GM11168 (cell line): ENCODE measurements around the gene JPH2.

Experiments used
- in situ Hi-C: fragments of 300-500 bp; cut with MboI; formaldehyde crosslinking; loops from one replicate; pipeline ENCODE4 v1.12.0; 2022; ENCODE audit warnings: low sequenced_read_pairs; ENCODE audit not compliant: unreplicated experiment

JPH2 gene

DNA sequence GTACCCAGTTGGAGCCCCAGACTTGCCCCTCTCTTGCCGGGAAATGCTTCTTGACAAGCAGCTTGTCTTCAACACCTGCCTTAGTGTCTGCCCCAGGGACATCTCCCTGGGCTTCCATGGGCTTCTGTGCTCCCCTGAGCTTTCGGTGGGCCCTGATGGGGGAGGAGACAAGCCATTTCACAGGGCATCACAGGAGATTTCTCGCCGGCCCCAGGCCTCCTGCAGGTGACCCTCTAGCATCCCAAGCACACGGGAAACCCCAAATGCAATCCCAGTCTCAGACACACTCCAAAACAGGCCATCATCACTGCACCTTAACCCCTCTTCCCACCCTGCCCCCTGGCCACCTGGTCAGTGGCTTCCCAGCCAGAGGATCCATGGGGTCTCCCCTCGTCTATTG is 74.5 kb downstream of the JPH2 start:
- in situ Hi-C loops, result loop anchor here (5.0 kb wide), 1 partner anchor 75 kb away; the partner anchor contains the start of gene JPH2

DNA sequence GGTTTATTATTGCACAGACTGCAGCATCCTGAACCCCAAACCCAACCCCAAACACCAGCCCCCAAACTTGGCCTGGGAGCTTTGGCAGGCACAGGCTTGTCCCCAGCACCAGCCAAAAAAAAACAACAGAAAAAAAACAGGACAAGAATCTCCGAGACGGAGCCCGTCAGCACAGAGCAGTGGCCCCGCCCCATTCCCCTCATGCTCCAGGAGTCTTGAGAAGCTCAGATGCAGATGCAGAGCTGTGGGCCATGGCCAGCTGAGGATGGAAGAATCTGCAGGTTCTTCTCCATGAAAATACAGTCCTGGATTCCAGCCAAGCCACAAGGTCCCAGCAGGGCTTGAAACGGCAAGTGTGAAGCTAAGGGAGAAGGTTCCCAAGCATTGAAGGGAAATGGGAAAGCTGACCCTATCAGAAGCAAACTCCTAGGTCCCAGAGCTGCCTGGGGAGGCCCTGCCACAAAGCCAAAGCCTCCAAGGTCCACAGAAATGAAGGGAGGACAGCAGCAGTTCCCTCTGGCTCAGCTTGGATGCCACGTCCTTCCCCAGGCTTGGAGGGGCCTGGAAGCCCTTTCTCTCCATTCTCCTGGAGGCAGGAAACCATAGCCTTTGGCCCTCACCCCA is 75.2 kb downstream of the JPH2 start:
- in situ Hi-C loops, result loop anchor here (5.0 kb wide), 1 partner anchor 75 kb away; the partner anchor contains the start of gene JPH2

DNA sequence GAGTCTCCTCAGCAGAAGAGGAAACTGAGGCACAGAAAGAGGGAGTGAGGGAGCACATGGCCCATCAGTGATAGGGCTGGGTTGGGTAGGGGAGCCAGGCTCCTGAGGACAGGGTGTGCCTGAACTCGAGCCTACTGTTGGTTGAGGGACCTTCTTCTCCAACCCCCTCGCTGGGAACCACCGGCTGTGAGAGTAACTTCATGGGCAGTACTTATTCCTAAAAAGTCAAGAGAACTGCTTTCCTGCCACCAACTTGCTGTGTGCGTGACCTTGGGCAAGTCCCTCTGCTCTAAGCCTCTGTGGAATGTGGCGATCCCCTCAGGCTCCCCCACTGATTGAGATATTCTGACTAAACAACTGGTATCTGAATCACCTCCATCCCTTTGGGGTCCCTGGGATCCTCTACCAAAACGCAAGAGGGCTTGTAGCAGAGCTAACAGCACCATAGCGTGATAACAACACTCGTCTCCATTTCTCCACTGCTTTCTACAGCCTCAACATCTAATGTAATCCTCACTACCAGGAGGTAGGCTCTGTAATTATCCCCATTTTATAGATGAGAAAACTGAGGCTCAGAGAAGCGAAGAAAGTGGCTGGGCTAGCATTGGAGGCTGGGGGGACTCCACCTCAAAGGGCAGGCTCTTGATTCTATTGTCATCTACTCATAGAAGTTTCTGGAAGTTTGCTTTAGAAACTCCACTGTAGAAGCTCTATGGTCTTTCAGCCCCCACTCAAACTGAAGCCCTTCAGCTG is 76.0 kb downstream of the JPH2 start:
- in situ Hi-C loops, result loop anchor here (5.0 kb wide), 1 partner anchor 76 kb away; the partner anchor contains the start of gene JPH2

DNA sequence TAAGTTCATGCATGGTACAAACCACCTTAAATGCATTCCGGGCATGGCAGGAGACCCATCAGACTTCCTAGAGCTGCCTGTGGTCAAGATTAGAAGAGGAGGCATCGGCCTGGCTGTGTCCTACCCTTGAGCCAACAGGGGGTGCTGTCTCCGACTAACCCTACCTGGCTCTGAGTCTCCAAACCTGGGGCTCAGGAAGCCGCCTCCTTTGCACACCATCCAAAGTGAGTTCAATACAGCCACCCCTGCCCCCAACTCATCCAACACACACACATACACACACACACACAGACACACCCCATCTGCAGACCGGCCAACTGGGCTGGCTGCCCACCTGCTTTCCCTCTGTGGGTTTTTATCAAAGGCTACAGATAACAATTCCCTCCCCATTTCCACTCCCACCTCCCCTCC is 77.0 kb downstream of the JPH2 start:
- in situ Hi-C loops, result loop anchor here (5.0 kb wide), 2 partner anchors 32 to 77 kb away; partner anchors contain the start of gene JPH2

DNA sequence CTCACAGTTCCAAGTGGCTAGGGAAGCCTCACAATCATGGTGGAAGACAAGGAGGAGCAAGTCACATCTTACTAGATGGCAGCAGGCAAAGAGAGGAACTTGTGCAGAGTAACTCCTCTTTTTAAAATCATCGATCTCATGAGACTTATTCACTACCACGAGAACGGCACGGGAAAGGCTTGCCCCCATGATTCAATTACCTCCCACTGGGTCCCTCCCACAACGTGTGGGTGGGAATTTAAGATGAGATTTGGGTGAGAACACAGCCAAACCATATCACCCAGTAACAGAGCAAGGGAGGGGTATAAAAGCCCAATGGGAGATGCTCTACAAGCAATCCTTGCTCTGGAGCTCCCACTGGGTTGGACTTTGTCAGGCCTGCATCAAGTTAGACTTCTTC is 80.4 kb downstream of the JPH2 start:
- in situ Hi-C loops, result loop anchor here (5.0 kb wide), 1 partner anchor 36 kb away; no protein-coding TSS in a partner anchor

DNA sequence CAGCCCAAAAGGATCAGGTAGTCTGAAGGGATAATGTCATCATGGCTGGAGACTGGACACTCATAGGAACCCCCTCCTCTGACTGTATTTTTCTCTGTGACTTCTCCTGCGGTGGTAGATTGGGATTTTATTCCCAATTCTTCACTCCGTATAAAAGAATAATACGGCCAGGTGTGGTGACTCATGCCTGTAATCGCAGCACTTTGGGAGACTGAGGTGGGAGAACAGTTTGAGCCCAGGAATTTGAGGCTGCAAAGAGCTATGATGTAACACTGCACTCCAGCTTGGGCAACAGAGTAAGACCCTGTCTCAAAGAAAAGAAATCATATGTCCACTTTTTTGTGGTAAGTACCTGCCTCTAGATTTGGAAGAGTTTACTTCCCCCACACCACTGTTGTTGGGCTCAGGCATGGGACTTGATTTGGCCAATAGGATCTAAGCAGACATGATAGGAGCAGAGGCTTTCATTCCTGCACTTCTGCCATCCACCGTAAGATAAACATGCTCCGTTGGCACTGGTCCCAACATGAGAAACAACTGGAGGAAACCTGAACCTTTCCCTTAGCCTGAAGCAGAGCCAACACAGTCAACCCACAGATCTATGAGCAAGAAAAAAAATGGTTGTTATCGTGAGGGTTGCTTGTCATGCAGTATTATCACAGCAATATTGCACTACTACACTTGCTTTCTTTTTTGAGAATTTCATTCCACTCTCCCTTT is 82.0 kb downstream of the JPH2 start:
- in situ Hi-C loops, result loop anchor here (5.0 kb wide), 1 partner anchor 37 kb away; no protein-coding TSS in a partner anchor

DNA sequence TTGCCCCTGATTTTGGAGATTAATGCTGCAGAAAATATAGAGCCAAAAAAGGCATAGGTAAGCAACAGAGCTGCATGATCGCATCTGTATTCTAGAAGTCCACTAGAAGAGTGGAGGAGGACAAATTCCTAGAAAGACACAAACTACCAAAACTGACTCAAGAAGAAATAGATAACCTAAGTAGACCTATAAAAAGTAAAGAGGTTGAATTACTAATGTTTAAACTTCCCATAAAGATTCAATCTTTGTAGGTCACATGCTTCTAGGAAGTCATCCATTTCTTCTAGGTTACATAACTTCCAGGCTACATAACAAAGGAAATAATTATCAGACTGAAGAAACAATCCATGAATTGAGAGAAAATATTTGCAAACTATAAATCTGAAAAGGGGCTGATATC is 84.4 kb downstream of the JPH2 start:
- in situ Hi-C loops, result no loop called here

DNA sequence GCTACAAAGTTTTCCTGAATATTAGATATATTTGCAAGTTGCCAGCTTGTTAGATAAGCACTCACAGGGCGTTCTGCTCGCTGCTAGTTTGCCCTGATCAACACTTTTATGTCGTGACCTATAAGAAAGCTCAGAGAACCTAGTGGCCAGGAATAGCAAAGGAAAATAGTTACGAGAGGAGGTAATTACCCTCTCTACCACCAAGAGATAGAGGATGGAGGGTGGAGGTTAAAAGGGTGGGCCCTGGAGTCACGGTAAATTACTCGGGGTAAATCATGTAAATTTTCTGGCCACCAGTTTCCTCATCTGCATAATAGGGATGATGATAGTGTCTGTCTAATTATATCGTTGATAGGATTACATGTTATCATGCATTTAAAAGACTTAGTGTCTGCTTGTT is 87.2 kb downstream of the JPH2 start:
- in situ Hi-C loops, result loop anchor here (25.0 kb wide), 1 partner anchor 563 kb away; no protein-coding TSS in a partner anchor

DNA sequence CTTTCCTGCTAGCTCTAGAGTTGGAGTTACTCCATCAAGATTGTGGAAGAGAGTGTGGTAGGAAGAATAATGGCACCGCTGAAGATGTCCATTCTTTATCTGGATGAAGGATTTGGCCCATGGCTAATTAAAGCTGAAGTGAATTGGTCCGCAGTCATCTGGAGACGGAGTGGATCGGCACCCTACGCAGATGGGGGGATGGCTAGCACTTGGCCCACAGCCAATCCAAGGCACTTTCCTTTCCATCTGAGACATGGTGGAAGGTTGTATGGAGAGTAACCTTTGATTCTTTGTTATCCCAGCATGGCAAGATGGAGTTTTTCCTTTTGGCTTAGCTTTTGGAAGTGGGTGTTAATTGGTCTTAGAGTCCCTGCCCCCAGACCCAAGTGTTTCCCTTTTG is 88.3 kb downstream of the JPH2 start:
- in situ Hi-C loops, result loop anchor here (25.0 kb wide), 1 partner anchor 561 kb away; no protein-coding TSS in a partner anchor

DNA sequence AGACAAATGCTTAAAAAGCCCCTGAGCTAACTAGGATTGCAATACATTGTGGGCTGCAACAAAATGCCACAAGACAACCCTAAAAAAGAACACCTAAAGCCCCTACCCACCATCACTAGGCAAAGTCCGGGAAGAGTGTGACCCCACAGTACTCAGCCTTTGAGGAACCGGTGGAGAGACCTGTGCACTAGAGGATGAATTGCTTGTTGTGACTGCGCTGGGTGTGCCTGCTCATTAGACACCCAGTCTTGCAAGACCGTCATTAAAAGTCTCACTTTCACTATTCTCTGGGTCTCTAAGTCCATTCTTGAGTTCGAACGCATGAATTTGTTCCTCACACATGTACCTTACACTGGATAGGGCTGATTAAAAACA is 88.7 kb downstream of the JPH2 start:
- in situ Hi-C loops, result loop anchor here (25.0 kb wide), 1 partner anchor 561 kb away; no protein-coding TSS in a partner anchor

DNA sequence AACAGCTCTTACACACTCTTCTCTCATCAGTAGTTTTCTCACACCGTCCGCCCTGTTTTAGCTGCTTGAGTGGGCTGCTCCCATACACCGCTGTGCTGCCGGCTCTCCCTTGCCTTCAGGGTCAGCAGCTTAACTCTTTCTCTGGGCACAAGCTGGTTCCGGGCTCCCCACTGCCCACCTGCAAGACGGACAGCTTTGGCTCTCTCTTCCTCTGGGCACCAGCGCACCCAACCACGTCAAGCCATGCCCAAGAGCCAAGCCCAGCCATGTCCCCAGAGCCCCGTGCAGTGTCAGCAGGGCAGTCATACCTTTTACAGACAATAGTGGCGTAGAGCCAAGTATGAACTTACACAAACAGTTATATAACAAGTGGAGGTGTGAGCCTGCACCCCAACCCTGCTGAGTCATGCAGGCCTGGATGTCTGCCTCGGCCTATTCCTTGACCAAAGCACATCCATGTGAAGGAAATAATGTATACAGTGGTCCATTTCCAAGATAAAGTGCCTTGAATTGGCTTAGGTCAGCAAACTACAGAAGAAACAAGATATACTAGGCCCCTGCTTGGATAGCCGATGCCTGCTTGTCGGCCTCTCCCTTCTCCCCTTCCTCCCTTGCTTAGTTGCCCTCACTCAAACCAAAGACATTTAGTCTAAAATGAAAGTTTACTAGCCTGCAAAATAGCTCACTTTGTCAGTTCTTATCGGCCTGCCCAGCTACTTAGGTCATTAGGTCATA is 89.3 kb downstream of the JPH2 start:
- in situ Hi-C loops, result loop anchor here (25.0 kb wide), 1 partner anchor 560 kb away; no protein-coding TSS in a partner anchor

DNA sequence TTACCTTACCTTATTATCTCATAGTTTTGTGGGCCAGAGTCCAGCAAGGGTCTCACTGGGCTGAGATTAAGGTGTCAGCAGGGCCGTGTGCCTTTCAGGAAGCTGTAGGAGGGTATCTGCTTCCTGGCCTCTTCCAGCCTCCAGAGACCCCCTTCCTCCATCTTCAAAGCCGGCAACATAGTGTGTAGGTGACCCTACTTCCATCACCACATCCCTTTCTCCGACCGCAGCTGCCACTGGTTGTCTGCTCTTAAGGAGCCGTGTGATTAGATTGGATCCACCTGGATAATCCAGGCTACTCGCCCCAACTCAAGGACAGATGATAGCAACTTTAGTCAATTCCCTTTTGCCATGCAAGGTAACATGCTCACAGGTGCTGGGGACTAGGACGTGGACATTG is 91.2 kb downstream of the JPH2 start:
- in situ Hi-C loops, result loop anchor here (25.0 kb wide), 1 partner anchor 559 kb away; no protein-coding TSS in a partner anchor

DNA sequence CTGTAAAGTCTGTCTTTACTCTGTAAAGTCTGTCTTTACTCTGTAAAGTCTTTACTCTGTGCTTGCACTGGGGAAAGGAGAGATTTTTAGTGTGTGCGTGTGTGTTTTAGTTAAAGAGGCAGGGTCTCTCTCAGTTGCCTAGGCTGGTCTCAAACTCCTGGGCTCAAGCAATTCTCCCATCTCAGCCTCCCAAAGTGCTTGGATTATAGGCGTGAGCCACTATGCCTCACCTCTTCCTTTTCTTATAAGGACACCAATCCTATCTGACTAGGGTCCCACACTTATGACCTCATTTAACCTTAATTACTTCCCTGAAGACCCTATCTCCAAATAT is 93.8 kb downstream of the JPH2 start:
- in situ Hi-C loops, result loop anchor here (25.0 kb wide), 1 partner anchor 556 kb away; no protein-coding TSS in a partner anchor

DNA sequence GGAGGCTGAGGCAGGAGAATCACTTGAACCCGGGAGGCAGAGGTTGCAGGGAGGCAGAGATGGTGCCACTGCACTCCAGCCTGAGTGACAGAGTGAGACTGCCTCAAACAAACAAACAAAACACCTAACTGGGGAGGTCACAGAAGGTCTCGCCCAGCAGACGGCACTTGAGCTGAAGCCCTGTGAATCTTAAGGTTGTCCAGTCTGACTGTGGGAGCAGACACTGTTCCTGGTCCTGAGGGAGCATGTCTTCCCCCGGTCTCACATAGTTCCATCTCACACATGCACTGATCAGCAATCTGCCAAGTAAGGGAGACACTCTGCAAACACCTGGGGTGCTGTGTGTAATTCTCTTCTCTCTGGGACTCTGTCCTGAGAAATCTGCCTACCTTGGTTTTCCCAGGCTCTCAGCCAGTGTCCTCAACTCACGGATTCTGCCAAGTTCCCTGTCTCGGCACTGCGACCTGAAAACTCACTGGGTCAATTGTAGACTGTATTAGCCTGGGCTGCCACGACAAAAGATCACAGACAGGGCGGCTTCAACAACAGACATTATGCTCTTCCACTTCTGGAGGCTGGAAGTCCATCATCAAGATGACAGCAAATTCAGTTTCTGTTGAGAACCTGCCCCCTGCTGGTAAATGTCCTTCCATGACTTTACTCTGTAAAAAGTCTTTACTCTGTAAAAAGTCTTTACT is 94.3 kb downstream of the JPH2 start:
- in situ Hi-C loops, result loop anchor here (25.0 kb wide), 1 partner anchor 555 kb away; no protein-coding TSS in a partner anchor

DNA sequence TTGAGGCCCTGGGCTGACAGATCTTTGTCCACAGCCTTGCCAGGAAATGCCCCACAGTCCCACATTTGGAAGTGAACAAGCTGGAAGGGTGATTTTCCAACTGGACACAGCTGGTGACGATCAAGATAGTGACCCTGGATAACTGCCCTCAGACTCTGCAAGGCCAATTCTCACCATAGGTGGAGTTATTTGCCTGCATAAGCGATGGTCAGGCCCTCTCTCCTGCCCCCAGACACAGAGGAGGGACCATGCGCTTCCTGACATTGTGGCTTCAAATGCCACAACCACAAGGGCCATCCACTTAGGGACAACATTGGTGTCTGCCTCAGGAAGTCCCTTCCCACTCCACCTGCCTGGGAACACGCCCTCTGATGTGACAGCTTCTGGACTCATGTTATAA is 96.0 kb downstream of the JPH2 start:
- in situ Hi-C loops, result loop anchor here (25.0 kb wide), 1 partner anchor 554 kb away; no protein-coding TSS in a partner anchor

DNA sequence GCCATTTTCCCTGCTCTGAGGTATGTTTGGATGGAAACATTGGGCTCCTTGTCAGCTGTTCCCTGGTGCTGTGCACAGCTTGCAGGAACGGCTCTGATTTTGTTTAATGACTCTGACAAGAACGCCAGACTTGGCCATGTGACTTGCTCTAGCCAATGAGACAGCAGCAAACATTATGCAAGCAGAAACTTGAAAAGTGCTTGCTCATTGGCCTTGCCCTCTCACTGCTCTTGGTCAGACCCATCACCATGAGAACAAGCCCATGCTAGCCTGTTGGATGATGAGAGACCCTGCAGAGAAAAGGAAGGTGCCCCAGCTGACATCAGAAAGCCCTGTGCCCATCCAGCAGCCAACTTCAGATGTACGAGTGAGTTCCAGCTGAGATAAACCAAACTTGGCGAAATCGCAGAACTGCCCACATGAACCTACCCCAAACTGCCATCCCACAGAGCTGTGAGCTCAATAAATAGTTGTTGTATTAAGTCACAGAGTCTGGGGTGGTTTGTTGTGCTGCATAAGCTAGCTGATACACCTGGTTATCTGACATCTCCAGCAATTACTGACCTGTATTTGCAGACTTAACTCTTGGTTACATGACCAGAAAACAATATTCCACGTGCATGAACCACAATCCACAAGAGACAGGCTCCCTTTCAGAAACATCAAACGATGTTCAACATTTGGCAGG is 96.9 kb downstream of the JPH2 start:
- in situ Hi-C loops, result loop anchor here (5.0 to 25.0 kb wide), 3 partner anchors 245 to 553 kb away; no protein-coding TSS in a partner anchor

DNA sequence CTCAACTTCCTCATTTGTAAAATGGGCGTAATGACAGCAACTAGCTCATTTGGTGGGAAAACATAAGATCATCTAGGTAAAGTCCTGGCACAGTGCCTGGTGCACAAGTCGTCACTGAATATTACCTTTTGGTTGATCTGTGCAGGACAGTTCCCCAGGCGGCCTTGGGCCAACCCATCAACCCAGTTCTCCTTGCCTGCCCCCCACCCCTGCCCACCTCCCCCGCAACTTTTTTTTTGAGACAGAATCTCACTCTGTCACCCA is 99.2 kb downstream of the JPH2 start:
- in situ Hi-C loops, result loop anchor here (5.0 to 25.0 kb wide), 3 partner anchors 243 to 550 kb away; no protein-coding TSS in a partner anchor

DNA sequence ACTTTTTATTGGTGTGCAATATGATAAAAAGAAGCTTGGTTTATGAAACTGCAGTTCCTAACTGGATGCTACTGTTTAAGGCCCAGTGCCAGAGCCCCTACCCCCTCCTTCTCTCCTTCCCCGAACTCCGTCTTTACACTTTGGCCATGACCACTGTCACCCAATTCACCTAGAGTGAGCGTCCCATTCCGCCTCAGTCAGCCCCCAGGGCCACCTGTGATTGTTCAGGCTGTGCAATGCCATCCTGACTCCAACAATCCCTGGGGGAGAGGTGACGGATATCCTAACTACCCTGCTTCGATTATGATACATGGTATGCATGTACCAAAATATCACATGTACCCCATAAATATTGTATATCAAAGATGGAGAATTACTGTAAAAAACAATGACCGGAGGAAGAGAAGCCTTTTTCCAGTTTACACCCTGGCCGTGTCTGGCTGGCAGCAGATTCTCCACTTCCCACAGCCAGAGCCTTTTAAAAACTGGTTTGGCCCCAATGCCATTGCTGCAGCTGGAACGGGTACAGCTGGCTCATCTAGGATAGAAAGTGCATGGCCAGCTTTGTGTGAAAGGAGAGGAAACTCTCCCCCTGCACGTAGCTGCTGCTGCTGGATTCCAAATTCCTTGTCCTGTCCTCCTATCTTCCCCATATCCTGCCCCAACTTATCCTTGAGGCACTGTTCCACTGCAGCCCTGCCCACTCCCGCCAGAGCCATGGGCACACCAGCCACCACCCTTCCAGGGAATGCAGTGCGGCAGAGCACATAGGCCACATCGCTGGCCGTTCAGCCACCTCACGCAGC is 99.7 kb downstream of the JPH2 start:
- in situ Hi-C loops, result loop anchor here (5.0 to 25.0 kb wide), 3 partner anchors 242 to 550 kb away; no protein-coding TSS in a partner anchor
